K562 (cell line): ENCODE results near the gene ACTR1B. TPM values are rescaled to one million over a fixed set of nuclear protein-coding genes. Genes with fewer than 3 reads are reported as not detected.

ENCODE experiments used
- BRF1 ChIP-seq: IDR thresholded peaks from 3 replicates; pipeline ENCODE4 v1.6.1; 2011; ENCODE audit warnings: borderline replicate concordance, mild to moderate bottlenecking; ENCODE audit not compliant: insufficient read length; ENCODE audit errors: extremely low read depth
- C11orf30 ChIP-seq: fragments of 450-650 bp; IDR thresholded peaks from 2 replicates; pipeline ENCODE4 v1.6.1; 2016; ENCODE audit warnings: low read depth, mild to moderate bottlenecking
- CREB1 ChIP-seq, 2 experiments: sonication (generic) in 1 of 2; formaldehyde crosslinking in 1 of 2; IDR thresholded peaks; 2 replicates each; pipeline versions ENCODE4 v1.6.1 to v1.8.0; 2012 to 2022; ENCODE audit warnings: inconsistent platforms in 1 of 2, mild to moderate bottlenecking in 1 of 2, missing genetic modification reagents in 1 of 2, moderate library complexity in 1 of 2
- ESRRB ChIP-seq: fragments of 250-450 bp; sonication (Bioruptor Pico); IDR thresholded peaks from 2 replicates; pipeline ENCODE4 v1.5.0; 2020; ENCODE audit warnings: mild to moderate bottlenecking, moderate library complexity, borderline replicate concordance
- GTF2A2 ChIP-seq: IDR thresholded peaks from 2 replicates; pipeline ENCODE4 v1.6.1; 2016; ENCODE audit warnings: mild to moderate bottlenecking, missing genetic modification characterization, missing compliant biosample characterization
- NKRF ChIP-seq: fragments of 450-650 bp; IDR thresholded peaks from 2 replicates; pipeline ENCODE4 v1.6.1; 2016; ENCODE audit warnings: borderline replicate concordance
- PHF20 ChIP-seq: fragments of 450-650 bp; IDR thresholded peaks from 2 replicates; pipeline ENCODE4 v1.6.1; 2018; ENCODE audit not compliant: partially characterized antibody
- STAT5A ChIP-seq: IDR thresholded peaks from 2 replicates; pipeline ENCODE4 v1.6.1; 2012; ENCODE audit warnings: low read length, inconsistent platforms, borderline replicate concordance
- TFE3 ChIP-seq: fragments of 450-650 bp; formaldehyde crosslinking; IDR thresholded peaks from 2 replicates; pipeline ENCODE4 v1.4.0; 2020; ENCODE audit warnings: mild to moderate bottlenecking, mixed read lengths
- ZBTB26 ChIP-seq: fragments of 450-650 bp; formaldehyde crosslinking; IDR thresholded peaks from 2 replicates; pipeline ENCODE4 v1.4.0; 2022; ENCODE audit warnings: missing genetic modification characterization
- ZKSCAN3 ChIP-seq: fragments of 250-450 bp; sonication (Bioruptor Pico); IDR thresholded peaks from 2 replicates; pipeline ENCODE4 v1.4.0; 2020
- ZNF143 ChIP-seq: sonication (generic); formaldehyde crosslinking; IDR thresholded peaks from 2 replicates; pipeline ENCODE4 v1.9.0; 2022; ENCODE audit warnings: mild to moderate bottlenecking, missing genetic modification reagents
- ZNF212 ChIP-seq: fragments of 450-650 bp; formaldehyde crosslinking; IDR thresholded peaks from 2 replicates; pipeline ENCODE4 v1.4.0; 2020; ENCODE audit warnings: mild to moderate bottlenecking
- ZNF239 ChIP-seq: fragments of 250-450 bp; sonication (Bioruptor Pico); IDR thresholded peaks from 2 replicates; pipeline ENCODE4 v1.4.0; 2020; ENCODE audit warnings: mild to moderate bottlenecking
- ZNF24 ChIP-seq: fragments of 450-650 bp; IDR thresholded peaks from 2 replicates; pipeline ENCODE4 v1.6.1; 2016
- polyA plus RNA-seq, 8 experiments: library from polyadenylated mRNA; depleted of rRNA in 4 of 8; stranded (reverse) in 5 of 8; unstranded in 3 of 8; fragments of >200 nt; fragmentation: Nextera tagmentation in 2 of 8; fragmentation: Illumina TruSeq in 1 of 8; extraction: Ambion mirVana in 2 of 8; extraction: Trizol in 1 of 8; gene quantifications; 2 replicates each; pipeline versions ENCODE4 v1.2.1 to v1.2.3, GENCODE V29; 2011 to 2014; ENCODE audit warnings: inconsistent platforms in 1 of 8, missing spikeins in 1 of 8
- total RNA-seq, 7 experiments: library from RNA; depleted of rRNA in 6 of 7; stranded (reverse); fragments of >200 nt in 6 of 7; fragmentation: Illumina TruSeq in 2 of 7; extraction: Trizol in 2 of 7; gene quantifications; 2 replicates each; pipeline versions ENCODE4 v1.2.1 to v1.2.3, GENCODE V29; 2011 to 2021; ENCODE audit warnings: low replicate concordance in 1 of 7
- TF ChIP-seq, protein P1 (sequence below): IDR thresholded peaks from 3 replicates; pipeline ENCODE4 v1.6.1; 2011; ENCODE audit warnings: borderline replicate concordance, mild to moderate bottlenecking; ENCODE audit not compliant: insufficient read length, insufficient read depth
- TF ChIP-seq, protein P2 (sequence below): sonication (generic); formaldehyde crosslinking; IDR thresholded peaks from 2 replicates; pipeline ENCODE4 v1.8.0; 2022; ENCODE audit warnings: missing genetic modification reagents, mild to moderate bottlenecking, moderate library complexity, borderline replicate concordance

ACTR1B gene
- total and polyA plus RNA-seq, 9 of the 15 experiments (the other 6 are each of a cell fraction or from before 2014, with no cell fraction given), result 0.49 to 42.3 (median 22.5) TPM

GRCh38 chr2:97663962-97664635, at the start of gene ACTR1B (continued):
- TF ChIP-seq, protein P1, sequence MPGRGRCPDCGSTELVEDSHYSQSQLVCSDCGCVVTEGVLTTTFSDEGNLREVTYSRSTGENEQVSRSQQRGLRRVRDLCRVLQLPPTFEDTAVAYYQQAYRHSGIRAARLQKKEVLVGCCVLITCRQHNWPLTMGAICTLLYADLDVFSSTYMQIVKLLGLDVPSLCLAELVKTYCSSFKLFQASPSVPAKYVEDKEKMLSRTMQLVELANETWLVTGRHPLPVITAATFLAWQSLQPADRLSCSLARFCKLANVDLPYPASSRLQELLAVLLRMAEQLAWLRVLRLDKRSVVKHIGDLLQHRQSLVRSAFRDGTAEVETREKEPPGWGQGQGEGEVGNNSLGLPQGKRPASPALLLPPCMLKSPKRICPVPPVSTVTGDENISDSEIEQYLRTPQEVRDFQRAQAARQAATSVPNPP, result no peak
- TF ChIP-seq CREB1 (IDR thresholded peaks at IDR 0.05), result peak; percentile 56; the same call in 1 of the 2 replicates
- TF ChIP-seq CREB1 (CRISPR knock-in tag; IDR thresholded peaks at IDR 0.05), result peak; percentile 75
- no peak for TF ChIP-seq ZNF212 (CRISPR knock-in tag)
- no peak for TF ChIP-seq ZBTB26 (CRISPR knock-in tag)
- no peak for TF ChIP-seq ZNF24
- peak; percentile 37 for TF ChIP-seq PHF20
- TF ChIP-seq, protein P2, sequence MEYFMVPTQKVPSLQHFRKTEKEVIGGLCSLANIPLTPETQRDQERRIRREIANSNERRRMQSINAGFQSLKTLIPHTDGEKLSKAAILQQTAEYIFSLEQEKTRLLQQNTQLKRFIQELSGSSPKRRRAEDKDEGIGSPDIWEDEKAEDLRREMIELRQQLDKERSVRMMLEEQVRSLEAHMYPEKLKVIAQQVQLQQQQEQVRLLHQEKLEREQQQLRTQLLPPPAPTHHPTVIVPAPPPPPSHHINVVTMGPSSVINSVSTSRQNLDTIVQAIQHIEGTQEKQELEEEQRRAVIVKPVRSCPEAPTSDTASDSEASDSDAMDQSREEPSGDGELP (CRISPR knock-in tag), result peak; percentile 74
- TF ChIP-seq TFE3, result no peak
- no peak for TF ChIP-seq NKRF
- no peak for TF ChIP-seq BRF1
- TF ChIP-seq ZNF239 (CRISPR knock-in tag), result no peak
- no peak for TF ChIP-seq ZNF143 (CRISPR knock-in tag)
- TF ChIP-seq STAT5A, result no peak
- peak; percentile 71 for TF ChIP-seq C11orf30
- TF ChIP-seq ZKSCAN3 (CRISPR knock-in tag), result no peak
- no peak for TF ChIP-seq GTF2A2 (tag)
- TF ChIP-seq ESRRB (CRISPR knock-in tag), result no peak
